Prostate gland (tissue), 2 donors: ENCODE data around the gene KDM4B. TPM values are rescaled to one million over a fixed set of nuclear protein-coding genes. Genes with fewer than 3 reads are reported as not detected.

Source experiments
- DNase-seq: peaks from one replicate; pipeline ENCODE4 v3.0.0-alpha.2; 2019; ENCODE audit warnings: low spot score
- H3K27ac ChIP-seq, 2 donors: fragments of 200-600 bp; sonication (generic); 2 replicates each; pipeline ENCODE4 v1.5.1; 2017 to 2019
- H3K27me3 ChIP-seq: fragments of 200-600 bp; sonication (generic); replicated peaks from 2 replicates; pipeline ENCODE4 v1.5.1; 2019; ENCODE audit not compliant: insufficient read depth
- H3K36me3 ChIP-seq, 2 donors: fragments of 200-600 bp; sonication (generic); 1 replicate in 1 of 2; 2 replicates in 1 of 2; pipeline versions ENCODE4 v1.5.1 to v1.8.1; 2017 to 2019
- H3K4me1 ChIP-seq: fragments of 200-600 bp; sonication (generic); replicated peaks from 2 replicates; pipeline ENCODE4 v1.5.1; 2019
- H3K4me3 ChIP-seq, 2 donors: fragments of 200-600 bp; sonication (generic); 2 replicates each; pipeline ENCODE4 v1.5.1; 2017 to 2019
- H3K9me3 ChIP-seq: fragments of 200-600 bp; sonication (generic); 2 replicates; pipeline ENCODE4 v1.5.1; 2017
- POLR2A ChIP-seq: fragments of 450-650 bp; IDR thresholded peaks from one replicate; pipeline ENCODE4 v1.6.1; 2016; ENCODE audit warnings: antibody characterized with exemption, mild to moderate bottlenecking
- POLR2AphosphoS5 ChIP-seq: sonication (generic); formaldehyde crosslinking; IDR thresholded peaks from one replicate; pipeline ENCODE4 v1.6.1; 2017; ENCODE audit warnings: antibody characterized with exemption
- WGBS: methylation state at CpG from one replicate; pipeline ENCODE4 v1.1.5; 2018; 5-methylcytosine and 5-hydroxymethylcytosine counted together
- intact Hi-C: fragments of 100-400 bp; cut with DNase I; formaldehyde crosslinking; loops from one replicate; pipeline ENCODE4 v1.14.2; 2022
- total RNA-seq, 2 donors: library from RNA; depleted of rRNA; stranded (reverse); fragments of >200 nt; gene quantifications; one replicate each; pipeline ENCODE4 v1.1.0, GENCODE V29; 2016
- TF ChIP-seq, protein P1 (sequence below), 4 experiments: fragments of 200-600 bp in 2 of 4; fragments of 450-650 bp in 2 of 4; sonication (generic) in 2 of 4; IDR thresholded peaks; 1 replicate in 3 of 4; 2 replicates in 1 of 4; pipeline ENCODE4 v1.5.1; 2016 to 2019; ENCODE audit warnings: antibody characterized with exemption in 4 of 4, mild to moderate bottlenecking in 2 of 4, moderate library complexity in 2 of 4

Gene KDM4B
- total RNA-seq, 2 donors from 2014 or later = 74.6 to 136 TPM

- Histone ChIP-seq H3K36me3 (peaks cover 4 to 5% of the 10 kb centered on the region in 2 donors), H3K4me1 (peaks cover 37% of the 10 kb centered on the region), H3K27me3 (no peaks in the 10 kb centered on the region), H3K4me3 (no peak overlapping the region), H3K27ac (peak overlapping the region; percentile 13 to 39), H3K9me3 (no peaks in the 10 kb centered on the region)
- no peak for DNase-seq
- intact Hi-C loops = no loop called here
- TF ChIP-seq, protein P1, sequence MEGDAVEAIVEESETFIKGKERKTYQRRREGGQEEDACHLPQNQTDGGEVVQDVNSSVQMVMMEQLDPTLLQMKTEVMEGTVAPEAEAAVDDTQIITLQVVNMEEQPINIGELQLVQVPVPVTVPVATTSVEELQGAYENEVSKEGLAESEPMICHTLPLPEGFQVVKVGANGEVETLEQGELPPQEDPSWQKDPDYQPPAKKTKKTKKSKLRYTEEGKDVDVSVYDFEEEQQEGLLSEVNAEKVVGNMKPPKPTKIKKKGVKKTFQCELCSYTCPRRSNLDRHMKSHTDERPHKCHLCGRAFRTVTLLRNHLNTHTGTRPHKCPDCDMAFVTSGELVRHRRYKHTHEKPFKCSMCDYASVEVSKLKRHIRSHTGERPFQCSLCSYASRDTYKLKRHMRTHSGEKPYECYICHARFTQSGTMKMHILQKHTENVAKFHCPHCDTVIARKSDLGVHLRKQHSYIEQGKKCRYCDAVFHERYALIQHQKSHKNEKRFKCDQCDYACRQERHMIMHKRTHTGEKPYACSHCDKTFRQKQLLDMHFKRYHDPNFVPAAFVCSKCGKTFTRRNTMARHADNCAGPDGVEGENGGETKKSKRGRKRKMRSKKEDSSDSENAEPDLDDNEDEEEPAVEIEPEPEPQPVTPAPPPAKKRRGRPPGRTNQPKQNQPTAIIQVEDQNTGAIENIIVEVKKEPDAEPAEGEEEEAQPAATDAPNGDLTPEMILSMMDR (IDR thresholded peaks at IDR 0.05) = no peak
- TF ChIP-seq POLR2AphosphoS5 (no peak), POLR2A (no peak)
- WGBS = 40% methylated on average over 29 of the region's 29 CpGs
Observed at GRCh38 chr19:5035105-5035761, 66.3 kb downstream of the KDM4B start.

GRCh38 chr19:5035793-5036697, 67.1 kb downstream of the KDM4B start:
- TF ChIP-seq, protein P1 (IDR thresholded peaks at IDR 0.05) = no peak
- TF ChIP-seq POLR2A = no peak
- TF ChIP-seq POLR2AphosphoS5 = no peak
- Histone ChIP-seq H3K27ac (peak overlapping the region; percentile 58 to 71), H3K4me1 (peaks cover 37% of the 10 kb centered on the region), H3K36me3 (peaks cover 4 to 12% of the 10 kb centered on the region in 2 donors), H3K4me3 (no peak overlapping the region), H3K27me3 (no peaks in the 10 kb centered on the region), H3K9me3 (no peaks in the 10 kb centered on the region)
- 49% methylated on average over 34 of the region's 36 CpGs for WGBS
- intact Hi-C loops = no loop called here
- DNase-seq = no peak

- Histone ChIP-seq H3K36me3 (peaks cover 4 to 12% of the 10 kb centered on the region in 2 donors), H3K4me3 (no peak overlapping the region), H3K27me3 (no peaks in the 10 kb centered on the region), H3K9me3 (no peaks in the 10 kb centered on the region), H3K27ac (peak overlapping the region; percentile 58 to 71), H3K4me1 (peaks cover 37% of the 10 kb centered on the region)
- no peak for DNase-seq
- intact Hi-C loops = no loop called here
- TF ChIP-seq POLR2AphosphoS5 = no peak
- no peak for TF ChIP-seq POLR2A
- 14% methylated on average over 36 of the region's 36 CpGs for WGBS
Observed at GRCh38 chr19:5036698-5037563, 68.0 kb downstream of the KDM4B start.

DNA sequence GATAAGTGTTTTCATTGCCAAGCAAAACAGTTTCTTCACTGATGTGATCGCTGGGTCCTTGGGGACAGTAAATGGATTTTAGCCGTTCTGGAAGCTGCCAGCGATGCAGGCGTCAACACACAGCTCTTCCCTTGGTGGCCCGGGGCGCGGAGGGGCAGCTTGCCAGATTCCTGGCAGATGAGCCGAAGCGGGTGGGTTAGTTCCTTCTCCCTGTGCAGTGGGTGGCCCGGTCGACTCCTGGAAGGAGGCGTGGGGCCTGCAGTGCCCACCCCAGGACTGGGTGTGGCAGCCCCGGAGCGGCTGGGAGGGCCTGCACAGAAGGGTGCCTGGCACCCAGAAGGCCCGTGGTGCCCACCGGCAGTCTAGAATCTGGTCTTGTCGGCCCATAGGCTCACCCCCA, 69.0 kb downstream of the KDM4B start:
- intact Hi-C loops = no loop called here
- no peak for DNase-seq
- Histone ChIP-seq H3K27me3 (no peaks in the 10 kb centered on the region), H3K36me3 (peaks cover 4 to 12% of the 10 kb centered on the region in 2 donors), H3K4me1 (peaks cover 37% of the 10 kb centered on the region), H3K9me3 (no peaks in the 10 kb centered on the region), H3K27ac (peak overlapping the region; percentile 58 to 71), H3K4me3 (no peak overlapping the region)
- WGBS = 26% methylated on average over 16 of the region's 17 CpGs
- TF ChIP-seq POLR2AphosphoS5 (no peak), POLR2A (no peak)
- TF ChIP-seq, protein P1 (IDR thresholded peaks at IDR 0.05) = no peak
